Suppressor macrophage treated with lipopolysaccharide for 4 hours (primary cell): ENCODE results near the gene IRF2BPL.

Source experiments
- DNase-seq: peaks from one replicate; pipeline ENCODE4 v3.0.0-alpha.2; 2020

Gene IRF2BPL

DNA sequence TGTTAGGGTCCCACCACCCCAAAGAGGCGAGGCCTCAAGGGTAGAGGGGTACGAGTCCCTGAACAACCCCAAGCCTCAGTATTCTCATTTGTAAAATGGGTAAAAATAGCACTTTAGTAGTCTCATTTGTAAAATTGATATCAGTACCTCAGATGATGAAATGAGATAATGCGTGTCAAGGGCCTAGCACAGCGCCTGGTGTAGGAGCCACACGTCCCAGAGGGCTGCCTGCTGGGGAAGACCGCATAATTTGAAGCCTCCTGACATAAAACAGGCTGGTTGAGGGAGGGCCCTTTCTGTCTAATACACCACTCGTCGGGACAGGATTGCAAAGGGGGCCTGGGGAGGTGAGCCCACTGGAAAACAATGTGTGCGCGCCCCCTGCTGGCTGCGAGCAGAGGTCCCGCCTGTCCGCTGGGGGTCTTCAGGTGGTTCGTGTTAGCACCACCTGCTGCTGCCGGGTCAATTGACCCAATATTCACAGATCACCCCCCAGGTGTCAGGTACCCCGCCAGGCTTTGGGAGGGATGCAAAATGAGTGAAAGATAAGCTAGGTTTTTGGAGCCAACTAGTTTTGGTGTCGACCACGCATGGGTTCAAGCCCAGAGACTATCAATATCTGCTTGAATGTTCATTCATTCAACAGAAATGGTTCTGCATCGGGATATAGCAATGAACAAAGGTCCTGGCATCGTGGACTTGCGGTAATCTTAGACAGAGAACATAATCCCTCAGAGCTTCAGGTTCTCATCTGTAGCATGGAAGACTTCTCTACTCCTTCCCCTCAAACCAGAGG is 24.7 kb upstream of the IRF2BPL start:
- DNase-seq: peak; percentile 62

DNA sequence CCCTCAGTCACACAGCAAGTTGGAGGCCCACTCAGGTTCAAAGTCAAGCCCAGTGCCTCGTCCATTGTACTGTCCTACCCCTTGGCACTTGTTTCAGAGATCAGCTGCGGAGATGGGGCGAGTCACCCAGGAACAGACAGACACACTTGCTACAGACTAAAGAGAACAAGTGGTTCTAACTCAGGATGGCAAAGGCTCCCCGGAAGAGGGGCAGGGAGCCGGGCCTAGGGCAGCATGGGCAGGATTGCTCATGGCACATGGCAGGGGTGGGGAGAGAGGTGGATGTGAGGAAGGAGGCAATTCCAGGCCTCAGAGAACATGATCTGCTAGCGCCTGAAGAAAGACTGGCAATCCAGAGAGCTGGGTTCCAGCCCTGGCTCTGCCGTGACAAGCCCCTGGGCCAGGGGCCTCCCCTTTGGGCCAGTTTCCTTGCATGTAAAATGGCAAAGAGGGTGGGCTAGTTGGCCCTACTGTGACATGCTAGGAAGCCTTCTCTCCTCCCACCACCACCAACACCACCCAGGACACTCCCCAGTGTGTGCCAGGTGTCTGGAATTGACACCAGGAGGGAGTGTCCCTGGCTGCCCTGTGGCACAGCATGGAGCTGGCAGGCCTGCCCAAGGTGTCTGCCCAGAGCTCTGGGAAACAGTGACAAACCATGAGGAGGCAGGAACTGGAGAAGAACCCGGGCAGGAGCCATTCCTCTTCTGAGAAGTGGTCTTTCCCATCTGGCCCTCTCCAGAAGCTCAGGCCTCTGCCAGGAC is 24.0 kb upstream of the IRF2BPL start:
- no peak for DNase-seq

DNA sequence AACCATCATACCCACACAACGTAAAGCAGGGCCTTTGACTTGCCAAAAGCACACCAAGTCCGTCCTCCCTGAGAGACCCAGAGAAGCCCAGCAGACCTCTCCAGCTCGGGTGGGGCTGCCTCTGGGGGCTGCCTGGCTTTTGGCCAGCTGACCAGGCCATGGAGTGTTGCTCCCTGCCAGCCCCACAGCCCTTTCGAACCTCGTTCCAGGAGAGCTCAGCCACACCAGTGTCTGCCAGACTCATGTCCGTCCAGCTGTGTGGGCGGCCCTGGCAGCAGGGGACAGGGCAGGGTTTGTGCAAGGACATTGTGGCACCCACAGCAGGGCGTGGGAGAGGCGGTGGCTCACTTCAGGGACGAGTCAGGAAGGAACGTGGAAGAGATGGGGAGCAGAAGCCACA is 22.6 kb upstream of the IRF2BPL start:
- DNase-seq: peak; percentile 67

DNA sequence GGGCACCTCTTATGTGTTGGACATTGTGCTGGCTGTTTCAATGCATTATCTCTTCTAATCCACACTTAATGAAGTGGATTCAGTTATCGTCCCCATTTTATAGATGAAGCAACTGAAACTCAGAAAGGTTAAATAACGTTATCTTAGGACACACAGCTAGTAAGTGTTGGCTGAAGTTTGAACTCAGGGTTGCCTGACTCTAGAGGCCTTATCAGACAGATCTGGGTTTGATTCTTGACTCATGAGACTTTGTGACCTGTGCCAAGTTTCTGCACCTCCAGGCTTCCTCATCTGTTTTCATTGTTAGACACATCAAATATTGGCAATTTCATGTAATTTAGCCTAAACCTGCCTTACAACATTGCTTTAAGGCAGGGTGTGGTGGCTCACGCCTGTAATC is 18.2 kb upstream of the IRF2BPL start:
- DNase-seq: no peak

DNA sequence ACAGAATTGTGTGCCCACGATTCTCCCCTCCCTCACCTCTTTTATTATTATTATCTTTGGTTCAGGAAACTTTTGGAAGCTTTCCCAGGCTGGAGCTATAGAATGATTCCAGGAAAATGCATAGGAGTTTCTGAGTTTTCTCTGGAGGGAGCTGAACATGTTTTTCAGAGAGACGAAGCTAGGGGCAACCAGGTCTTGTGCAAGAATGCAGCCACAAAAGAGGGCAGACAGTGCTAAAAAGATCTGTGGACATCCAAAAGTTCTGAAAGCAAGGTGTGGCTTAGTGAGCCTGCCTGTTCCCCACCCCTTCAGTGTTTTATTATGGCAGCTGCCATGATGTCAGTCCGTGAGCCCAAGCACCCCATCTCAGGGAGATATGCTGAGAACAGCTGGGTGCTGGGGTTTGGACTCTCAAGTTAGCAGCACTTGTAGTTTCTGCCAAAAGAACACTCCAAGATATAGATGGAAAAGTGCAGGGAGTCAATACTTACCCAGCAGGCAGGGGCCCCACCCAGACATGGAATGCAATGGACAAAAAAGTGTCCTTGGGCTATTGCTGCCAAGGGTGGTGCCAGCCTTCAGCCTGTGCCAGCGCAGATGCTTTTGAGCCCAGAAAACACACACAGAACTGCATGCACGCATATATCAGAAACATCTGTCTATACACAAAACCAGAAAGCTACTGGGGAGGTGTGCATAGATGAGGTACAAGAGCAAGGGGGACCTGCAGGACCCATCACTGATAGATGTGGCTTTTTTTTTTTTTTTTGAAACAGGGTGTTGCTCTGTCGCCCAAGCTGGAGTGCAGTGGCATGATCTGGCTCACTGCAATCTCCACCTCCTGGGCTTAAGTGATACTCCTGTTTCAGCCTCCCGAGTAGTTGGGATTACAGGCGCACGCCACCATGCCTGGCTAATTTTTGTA is 17.0 kb upstream of the IRF2BPL start:
- no peak for DNase-seq

DNA sequence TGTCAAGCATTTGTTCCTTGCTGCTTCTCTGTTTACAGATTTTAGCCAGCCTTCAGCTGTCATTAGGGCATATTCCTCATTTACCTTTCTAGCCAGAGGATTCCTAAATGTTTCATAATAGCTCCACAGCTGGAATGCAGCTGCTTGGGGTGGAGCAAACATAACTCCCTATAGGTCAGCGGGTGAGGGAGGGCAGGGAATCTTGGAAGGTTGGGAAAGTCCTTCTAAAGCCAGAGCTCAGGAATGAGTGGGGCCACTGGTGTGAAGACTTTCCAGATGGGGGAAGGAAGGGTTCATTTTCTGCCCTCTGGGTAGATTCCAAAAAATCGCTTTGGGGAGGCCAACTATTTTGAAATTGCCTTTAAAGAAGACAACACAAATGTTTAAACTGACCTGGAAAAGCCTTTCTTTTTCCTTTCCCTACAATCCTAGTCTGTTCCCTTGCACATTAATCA is 16.3 kb upstream of the IRF2BPL start:
- no peak for DNase-seq

DNA sequence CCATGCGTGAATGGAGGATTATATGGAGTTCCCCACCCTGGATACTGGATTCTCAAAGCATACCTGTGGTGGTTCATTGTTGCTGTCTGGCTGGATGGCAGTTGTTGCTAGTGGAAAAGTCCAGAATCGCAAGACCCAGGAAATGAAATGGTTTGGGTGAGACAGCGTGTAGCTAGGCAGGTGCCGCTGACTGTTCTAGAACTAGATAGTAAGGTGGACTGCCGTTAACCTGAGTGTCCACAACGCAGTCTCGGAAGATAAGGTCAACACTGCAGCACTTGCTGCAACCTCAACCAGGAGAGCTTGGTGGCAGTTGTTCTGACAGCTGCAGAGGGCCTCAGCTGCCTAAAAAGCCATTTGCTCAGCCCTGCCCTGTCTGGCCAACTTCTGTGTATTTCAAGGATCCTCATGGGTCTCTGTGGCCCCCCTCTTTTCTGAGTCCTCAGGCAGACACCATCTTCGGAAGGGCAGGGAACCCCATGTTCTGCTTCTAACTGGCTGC is 15.5 kb upstream of the IRF2BPL start:
- no peak for DNase-seq

DNA sequence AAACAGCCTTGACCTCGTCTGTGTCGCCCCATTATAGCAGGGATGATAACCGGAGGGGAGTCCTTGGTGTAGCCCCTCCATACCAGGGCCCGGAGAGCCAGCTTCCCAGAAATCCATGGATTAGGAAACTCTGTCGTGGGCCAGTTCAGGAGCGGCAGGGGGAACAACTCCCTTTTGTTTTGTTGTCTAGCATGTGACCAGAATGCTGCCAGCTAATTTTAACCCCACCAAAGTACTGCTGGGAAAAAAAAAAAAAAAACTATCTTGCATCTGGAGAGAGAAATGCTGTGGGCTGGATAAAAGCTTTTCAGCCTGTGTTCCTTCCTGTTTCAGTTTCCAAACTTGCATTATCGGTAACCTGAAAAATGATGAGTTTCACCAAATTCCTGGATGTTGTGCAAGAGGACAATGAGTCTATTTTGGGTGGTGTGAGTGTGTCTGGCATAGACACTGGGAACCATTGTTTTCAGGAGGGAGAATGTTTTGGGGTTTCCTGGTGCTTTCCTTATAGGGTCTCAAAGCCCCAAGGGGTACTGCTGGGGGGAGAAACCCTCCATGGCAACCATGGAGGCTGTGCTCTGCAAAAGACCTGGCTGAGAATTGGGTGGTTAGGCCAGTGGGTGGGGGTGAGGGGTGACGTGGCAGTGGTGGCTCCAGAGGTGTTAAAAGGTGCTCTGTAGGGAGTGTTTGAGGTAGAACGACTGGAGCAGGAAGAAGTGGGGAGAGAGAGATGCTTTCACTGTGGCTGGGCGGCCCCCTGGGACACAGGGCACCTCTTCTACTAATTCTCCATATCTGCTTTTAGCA is 14.9 kb upstream of the IRF2BPL start:
- DNase-seq: peak; percentile 95

DNA sequence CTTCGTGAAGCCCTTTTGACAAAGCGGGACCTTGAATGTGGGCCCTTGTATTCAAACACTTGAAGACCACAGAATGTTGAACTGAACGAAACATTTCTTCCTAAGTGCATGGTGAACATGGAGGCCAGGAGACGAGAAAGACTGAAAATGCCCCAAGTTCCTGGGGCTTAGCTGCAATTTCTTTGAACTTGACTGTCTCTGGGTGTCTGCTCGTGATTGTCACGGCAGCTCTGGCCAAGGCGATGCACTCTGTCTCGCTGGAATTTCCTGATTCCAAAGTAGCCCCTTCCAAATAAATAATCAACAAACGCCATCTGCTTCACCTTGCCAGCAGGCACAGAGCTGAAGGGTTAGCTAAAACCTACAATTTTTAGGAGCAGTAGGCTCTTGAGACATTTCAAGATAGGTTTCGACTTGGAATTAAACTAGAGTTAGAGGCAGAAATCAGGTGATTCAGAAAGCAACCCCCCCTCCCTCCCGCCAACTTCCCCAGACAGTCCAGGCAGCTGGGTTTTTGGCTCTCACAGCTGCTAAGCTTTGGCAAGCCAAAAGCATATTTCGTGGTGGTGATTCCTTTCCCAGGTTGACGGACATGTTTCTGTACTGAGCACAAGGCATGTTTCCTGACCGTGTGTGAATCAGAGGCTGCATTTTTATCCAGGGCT is 13.5 kb upstream of the IRF2BPL start:
- peak; percentile 76 for DNase-seq

DNA sequence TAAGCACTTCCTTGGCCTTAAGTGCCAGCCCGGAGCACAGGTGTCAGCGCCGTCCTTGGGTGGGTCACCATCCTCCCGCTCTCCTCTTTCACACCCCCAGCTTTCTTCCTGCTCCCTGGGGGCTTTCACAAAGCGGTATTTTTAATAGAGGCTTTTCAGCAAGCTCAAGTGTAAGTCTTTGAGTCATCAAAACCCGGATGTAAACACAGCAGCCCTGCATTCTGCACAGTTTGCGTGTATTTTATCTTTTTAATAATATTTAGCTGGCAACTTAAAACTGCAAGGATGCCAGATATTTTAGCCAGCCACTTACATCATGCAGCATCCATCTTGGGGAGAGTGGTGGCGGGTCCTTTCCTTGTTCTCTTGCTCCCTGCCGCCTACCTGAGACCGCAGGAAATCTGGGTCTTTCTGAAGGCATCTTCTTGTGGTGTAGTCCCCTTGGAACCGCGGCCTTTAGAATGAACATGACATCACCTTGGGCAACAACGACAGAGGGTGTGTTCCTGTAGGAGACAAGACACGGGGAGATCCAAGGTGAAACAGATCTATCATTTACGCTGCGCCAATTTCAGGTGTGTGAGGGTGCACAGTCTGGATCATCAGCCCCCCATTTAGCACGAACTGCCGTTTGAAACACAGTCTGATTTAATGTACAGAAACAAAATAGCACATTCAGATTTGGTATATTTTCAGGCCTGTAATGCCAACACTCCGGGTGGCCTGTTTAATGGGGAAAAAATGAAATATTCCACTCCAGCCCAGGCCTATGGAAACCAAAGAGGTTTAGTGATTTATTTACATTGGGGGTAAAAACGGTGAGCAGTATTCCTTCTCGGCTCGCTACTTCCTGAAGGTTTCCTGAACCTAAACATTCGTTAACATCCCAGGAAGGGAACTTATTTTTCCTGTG is 12.5 kb upstream of the IRF2BPL start:
- peak; percentile 53 for DNase-seq

DNA sequence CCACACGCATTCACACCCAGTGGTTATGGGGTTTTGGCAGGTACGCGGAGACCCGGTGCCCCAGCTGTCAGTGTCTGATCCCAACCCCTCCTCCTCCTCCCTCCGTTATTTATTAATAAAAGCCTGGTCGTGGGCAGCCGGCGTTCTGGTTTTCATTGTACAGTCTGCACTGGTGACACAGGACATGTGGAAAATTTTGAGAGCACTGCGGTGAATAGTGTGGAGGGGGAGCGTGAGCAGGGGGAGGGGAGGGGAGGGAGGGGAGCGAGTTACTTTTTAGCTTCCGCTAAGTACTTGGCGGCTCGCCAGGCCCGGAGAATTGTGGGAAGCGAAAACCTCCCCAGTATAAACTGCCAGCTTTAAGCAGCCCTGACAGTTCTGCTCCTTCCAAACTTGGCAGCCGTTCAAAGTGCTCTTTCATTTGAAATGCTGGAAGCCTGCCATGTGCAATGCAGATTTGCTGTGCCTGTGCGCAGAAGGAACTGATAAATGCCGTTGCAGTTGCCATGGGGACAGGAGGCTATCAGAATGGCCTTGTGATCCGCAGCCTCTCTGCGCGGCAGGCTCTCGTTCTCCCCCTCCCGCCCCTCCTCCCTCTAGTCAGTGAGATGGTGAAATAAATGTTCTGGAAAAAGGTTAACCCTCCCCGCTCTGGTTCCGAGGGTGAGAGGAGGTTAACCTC is 11.7 kb upstream of the IRF2BPL start:
- peak; percentile 99 for DNase-seq

DNA sequence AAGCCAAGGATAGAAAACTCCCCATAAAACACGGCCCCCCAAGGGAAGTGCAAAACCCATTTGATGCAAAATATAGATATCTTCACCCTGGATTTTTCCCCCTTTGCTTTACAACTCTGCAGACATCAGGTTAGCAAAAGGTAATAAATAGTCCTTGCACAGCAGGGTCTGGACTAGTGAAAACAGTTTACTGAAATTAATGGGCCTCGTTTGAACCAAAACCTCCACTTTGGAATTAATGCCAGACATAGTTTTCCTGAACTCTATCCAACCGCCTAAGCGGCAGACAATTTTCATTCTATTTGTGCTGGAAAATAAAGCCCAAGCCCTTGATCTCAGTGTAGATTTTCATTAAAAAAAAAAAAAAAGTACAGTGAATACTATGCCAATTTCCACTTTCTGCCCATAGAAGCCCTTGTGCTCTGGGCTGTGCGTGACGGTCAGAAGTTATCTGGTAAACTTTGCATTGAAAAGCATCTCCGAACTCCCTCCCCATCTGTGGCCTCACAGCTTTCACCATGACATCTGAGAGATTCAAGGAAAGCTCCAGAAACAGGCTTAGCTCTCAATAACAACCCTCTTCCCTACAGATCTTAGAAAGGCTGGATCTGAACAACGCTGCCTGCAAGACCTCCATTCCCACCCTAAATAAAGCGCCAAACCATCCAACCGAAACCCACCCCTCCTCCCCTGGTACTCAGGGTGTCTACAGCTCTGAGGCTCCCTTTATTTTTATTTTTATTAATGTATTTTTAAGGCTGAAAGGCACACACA is 11.0 kb upstream of the IRF2BPL start:
- DNase-seq: no peak

DNA sequence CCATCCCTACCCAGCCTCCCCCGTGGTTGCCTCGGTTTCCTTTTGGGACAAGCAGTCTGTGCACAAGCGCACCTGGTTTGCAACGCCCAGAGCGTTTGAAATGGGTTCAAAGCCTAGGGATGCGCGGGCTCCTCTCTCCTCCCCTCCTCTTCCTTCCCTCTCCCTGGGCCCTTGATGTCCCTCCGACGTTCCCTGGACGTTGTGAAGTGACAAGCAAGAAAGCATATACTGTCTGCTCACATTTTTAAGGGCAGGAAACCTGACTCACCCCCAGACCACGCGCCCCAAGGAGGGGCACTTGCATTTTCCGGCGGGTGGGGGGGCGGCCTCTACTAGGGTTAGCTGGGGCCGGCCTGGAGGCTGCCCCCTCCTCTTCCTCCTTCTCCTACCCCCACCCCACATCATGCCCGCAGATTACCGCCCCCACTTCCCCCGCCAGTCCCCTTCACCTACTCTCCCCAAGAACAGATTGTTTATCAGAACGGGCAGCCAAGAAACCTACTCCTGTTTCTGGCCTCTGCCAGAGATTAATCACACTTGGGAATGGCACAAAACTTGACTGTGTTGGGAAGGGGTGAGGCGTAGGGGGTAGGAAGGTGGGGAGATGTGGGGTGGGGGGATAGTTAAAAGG is 9.5 kb upstream of the IRF2BPL start:
- DNase-seq: peak; percentile 62

DNA sequence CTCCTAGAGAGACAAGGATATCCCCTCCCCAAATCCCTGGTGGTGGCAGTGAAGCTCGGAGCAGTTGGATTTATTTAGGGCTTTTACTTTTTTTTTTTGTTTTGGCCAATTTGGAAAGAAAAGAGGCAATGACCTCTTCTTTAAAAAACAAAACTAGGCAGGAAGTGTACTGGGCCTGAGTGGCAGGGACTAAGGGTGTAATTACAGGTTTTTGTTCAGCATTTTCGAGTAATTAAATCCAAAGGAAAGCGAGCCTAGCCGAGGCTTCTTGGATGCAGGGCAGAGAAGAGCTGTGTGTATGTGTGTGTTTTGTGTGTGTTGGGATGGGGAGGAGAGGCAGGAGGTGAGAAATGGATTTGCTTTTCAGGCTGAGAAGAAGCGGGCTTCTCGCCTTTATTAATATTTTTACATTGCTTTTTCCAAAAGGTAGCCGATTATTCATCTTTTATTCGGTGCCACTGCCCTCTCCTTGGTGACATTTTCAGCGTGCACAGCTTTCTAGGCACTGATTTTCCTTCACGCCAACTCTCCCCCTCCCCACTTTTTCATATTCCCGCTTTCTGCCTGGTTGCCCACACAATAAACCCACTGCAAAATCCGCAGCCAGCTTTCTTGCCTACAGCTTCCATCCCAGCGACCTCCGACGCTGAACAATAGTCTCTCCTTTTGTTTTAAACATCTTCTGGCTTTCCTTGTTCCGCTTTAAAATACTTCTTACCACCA is 8.9 kb upstream of the IRF2BPL start:
- no peak for DNase-seq

DNA sequence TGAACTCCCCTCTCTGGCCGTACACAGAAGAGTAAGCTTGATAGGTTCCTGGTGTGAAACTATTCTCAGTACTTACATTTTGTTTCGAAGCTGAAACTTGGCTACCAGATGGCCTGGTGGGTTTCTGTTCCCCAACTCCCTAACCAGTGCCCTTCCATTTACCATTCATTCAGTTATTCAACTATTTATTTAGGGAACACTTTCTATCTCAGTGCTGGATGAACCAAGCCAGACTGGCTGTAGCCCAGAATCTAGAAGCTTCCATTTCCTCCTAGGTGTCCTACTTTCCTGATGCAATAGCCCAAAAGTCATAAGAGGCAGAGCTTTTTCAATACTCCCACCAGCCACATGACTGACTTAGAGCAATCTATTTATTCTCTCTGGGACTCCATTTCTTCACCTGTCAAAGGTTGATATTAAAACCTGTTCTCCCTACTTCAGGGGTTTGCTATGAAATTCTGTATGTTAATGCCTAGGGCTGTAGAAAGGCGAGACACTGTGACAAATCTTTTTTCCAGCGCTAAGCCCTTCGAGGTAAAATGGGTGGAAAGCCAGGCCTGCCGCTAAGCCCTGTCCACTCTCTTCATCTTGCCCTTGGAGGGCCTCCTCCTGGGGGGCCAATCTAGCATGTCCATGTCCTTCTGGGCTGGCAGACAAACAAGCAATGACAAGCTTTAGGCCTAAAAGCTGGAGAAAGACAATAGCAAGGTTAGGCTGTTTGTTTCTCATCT is 8.1 kb upstream of the IRF2BPL start:
- DNase-seq: peak; percentile 56

DNA sequence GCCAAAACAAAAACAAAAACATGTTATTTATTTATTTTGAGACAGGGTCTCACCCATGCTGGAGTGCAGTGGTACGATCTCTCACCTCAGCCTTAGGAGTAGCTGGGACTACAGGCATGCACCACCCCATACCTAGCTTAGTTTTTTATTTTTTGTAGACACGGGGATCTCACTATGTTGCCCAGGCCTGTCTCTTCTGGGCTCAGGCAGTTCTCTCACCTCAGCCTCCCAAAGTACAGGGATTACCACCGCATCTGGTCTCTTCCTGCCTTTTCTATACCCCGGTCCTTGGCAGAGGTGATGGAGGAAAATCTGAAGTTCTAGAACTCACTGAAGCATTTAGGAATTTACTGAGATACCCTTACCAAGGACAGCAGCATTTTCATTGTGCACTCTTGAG is 6.8 kb upstream of the IRF2BPL start:
- DNase-seq: no peak
